Left lung (tissue), 10 donors: ENCODE measurements around the gene AGXT. TPM values are rescaled to one million over a fixed set of nuclear protein-coding genes. Genes with fewer than 3 reads are reported as not detected.
A peak's percentile ranks its signal among the peaks of the same experiment; 100 is the strongest.

Experiments
- ATAC-seq: fragments of 200-7000 bp; cut with Tn5 transposase; one replicate; pipeline ENCODE4 v1.9.1; 2020; ENCODE audit warnings: moderate library complexity
- DNase-seq, 4 donors: peaks; one replicate each; pipeline ENCODE4 v3.0.0-alpha.2; 2013 to 2020
- H3K27ac ChIP-seq, 2 donors: fragments of 200-600 bp; sonication (generic) in 1 of 2; one replicate each; pipeline versions ENCODE4 v1.5.0 to v1.8.0; 2020 to 2021
- H3K27me3 ChIP-seq, 2 donors: fragments of 200-600 bp; sonication (generic) in 1 of 2; one replicate each; pipeline versions ENCODE4 v1.5.0 to v1.8.0; 2020 to 2021
- H3K36me3 ChIP-seq, 2 donors: fragments of 200-600 bp; sonication (generic) in 1 of 2; one replicate each; pipeline versions ENCODE4 v1.5.0 to v1.8.0; 2020 to 2021
- H3K4me1 ChIP-seq, 2 donors: fragments of 200-600 bp; one replicate each; pipeline ENCODE4 v1.8.0; 2021
- H3K4me3 ChIP-seq, 2 donors: fragments of 200-600 bp; sonication (generic) in 1 of 2; one replicate each; pipeline versions ENCODE4 v1.5.0 to v1.8.0; 2020 to 2021; ENCODE audit warnings: mild to moderate bottlenecking in 1 of 2
- H3K9me3 ChIP-seq, 2 donors: fragments of 200-600 bp; sonication (generic) in 1 of 2; one replicate each; pipeline versions ENCODE4 v1.5.0 to v1.8.0; 2020 to 2021
- intact Hi-C, 2 donors: fragments of 100-400 bp; cut with DNase I; formaldehyde crosslinking; loops; one replicate each; pipeline versions ENCODE4 v1.11.2 to v1.14.2; 2022
- polyA plus RNA-seq, 6 donors: library from polyadenylated mRNA; unstranded; fragments of 120-200 nt; gene quantifications; one replicate each; pipeline ENCODE4 v1.2.1, GENCODE V29; 2013; ENCODE audit not compliant: insufficient read length in 6 of 6
- total RNA-seq, 2 donors: library from RNA; stranded (reverse); fragmentation: NEBNext Ultra II Directional; extraction: Animal tissue kit (Norgen Biotek cat#: 25700); gene quantifications; one replicate each; pipeline ENCODE4 v1.2.1, GENCODE V29; 2021
- TF ChIP-seq, protein P1 (sequence below), 2 donors: fragments of 200-600 bp; sonication (generic) in 1 of 2; IDR thresholded peaks; one replicate each; pipeline versions ENCODE4 v1.5.0 to v1.8.0; 2021; ENCODE audit warnings: antibody characterized with exemption in 2 of 2
- donor health status: DM: no; HTN: yes; CAD: no.
- donor health status: DM: no; HTN: no; CAD: no.

The AGXT gene
- total and polyA plus RNA-seq, 8 donors: 0.11 to 0.17 (median 0.12) TPM; not detected in 4

DNA sequence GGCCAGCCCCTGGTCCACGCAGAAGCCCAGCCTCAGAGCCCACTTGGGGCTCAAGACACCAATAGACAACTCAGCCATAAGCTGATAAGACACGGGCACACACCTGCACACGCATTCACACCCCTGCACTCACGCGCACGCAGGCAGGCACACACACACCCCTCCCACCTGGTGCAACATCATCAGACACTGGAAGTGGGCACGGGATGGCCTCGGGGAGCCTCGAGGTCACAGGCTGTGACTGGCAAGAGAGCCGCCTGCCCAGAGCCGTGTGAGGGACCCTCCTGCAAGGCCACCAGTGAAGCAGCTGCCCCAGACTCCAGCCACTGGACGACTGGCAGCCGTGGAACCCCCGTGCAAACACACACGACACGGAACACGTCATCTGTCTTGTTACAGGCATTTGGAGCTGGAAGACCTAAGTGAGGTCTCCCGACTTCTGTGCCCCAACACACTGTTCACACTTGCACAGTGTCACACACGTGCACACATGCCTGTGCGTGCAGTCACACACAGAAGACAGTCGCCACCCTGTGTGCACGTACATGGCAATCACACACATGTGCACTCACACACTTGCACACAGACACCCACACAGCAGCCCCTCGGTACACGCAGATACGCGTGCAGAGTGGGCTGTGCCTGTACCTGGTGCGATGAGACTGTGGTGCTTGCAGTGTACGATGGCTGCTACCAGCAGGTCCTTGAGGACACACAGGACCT, 26.4 kb downstream of the AGXT start:
- peak in 1 of 4 donors; percentile 68 for DNase-seq
- peaks cover 3 to 6% of the 10 kb centered on the region in 2 donors for H3K4me1 ChIP-seq
- H3K9me3 ChIP-seq: no peaks in the 10 kb centered on the region
- H3K4me3 ChIP-seq: peak overlapping the region in 1 of 2 donors; percentile 31
- H3K36me3 ChIP-seq: no peaks in the 10 kb centered on the region
- no peak for ATAC-seq
- H3K27me3 ChIP-seq: no peaks in the 10 kb centered on the region
- intact Hi-C loops: no loop called here
- TF ChIP-seq, protein P1, sequence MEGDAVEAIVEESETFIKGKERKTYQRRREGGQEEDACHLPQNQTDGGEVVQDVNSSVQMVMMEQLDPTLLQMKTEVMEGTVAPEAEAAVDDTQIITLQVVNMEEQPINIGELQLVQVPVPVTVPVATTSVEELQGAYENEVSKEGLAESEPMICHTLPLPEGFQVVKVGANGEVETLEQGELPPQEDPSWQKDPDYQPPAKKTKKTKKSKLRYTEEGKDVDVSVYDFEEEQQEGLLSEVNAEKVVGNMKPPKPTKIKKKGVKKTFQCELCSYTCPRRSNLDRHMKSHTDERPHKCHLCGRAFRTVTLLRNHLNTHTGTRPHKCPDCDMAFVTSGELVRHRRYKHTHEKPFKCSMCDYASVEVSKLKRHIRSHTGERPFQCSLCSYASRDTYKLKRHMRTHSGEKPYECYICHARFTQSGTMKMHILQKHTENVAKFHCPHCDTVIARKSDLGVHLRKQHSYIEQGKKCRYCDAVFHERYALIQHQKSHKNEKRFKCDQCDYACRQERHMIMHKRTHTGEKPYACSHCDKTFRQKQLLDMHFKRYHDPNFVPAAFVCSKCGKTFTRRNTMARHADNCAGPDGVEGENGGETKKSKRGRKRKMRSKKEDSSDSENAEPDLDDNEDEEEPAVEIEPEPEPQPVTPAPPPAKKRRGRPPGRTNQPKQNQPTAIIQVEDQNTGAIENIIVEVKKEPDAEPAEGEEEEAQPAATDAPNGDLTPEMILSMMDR (IDR thresholded peaks at IDR 0.05): no peak
- no peak overlapping the region for H3K27ac ChIP-seq

GRCh38 chr2:240895656-240896388, 27.2 kb downstream of the AGXT start, which contains the start of gene MAB21L4:
Gene MAB21L4 (minus strand): TSS chr2:240896156. CDS start chr2:240895997, 159 bp downstream.
- Histone ChIP-seq H3K36me3 (no peaks in the 10 kb centered on the region), H3K27ac (peak within 1 kb of the TSS in 1 of 2 donors; percentile 44), H3K4me3 (peak within 1 kb of the TSS in 1 of 2 donors; percentile 31), H3K4me1 (peaks cover 3 to 6% of the 10 kb centered on the region in 2 donors), H3K27me3 (no peaks in the 10 kb centered on the region), H3K9me3 (no peaks in the 10 kb centered on the region)
- intact Hi-C loops: no loop called here
- DNase-seq: peak in 2 of 4 donors; percentile 66 to 83
- ATAC-seq: peak; percentile 82
- TF ChIP-seq, protein P1 (IDR thresholded peaks at IDR 0.05): no peak

DNA sequence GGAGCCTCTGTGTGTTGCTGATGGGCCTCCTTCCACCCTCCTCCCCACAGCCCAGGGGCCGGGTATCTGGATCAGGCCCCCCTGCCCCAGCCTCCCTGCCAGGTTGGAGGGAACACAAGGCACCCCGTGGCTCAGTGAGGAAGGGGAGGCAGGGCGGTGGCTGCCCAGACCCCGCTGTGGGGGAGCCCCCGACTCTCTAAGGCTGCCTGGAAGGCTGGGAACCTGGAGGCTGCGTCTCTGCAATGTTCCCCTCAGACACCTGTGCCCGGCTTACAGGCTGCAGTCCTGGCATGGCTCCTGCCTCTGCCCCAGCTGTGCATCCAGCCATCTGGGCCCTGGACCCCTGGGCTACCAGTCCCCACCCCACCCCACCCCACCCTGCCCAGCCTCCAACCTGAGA, 27.8 kb downstream of the AGXT start:
- Histone ChIP-seq H3K36me3 (no peaks in the 10 kb centered on the region), H3K9me3 (no peaks in the 10 kb centered on the region), H3K4me1 (peaks cover 3 to 6% of the 10 kb centered on the region in 2 donors), H3K27ac (peak overlapping the region in 1 of 2 donors; percentile 44), H3K4me3 (no peak overlapping the region), H3K27me3 (no peaks in the 10 kb centered on the region)
- ATAC-seq (peak; percentile 11), DNase-seq (no peak)
- TF ChIP-seq, protein P1 (IDR thresholded peaks at IDR 0.05): no peak
- intact Hi-C loops: no loop called here

- Histone ChIP-seq H3K27ac (no peak overlapping the region), H3K36me3 (no peaks in the 10 kb centered on the region), H3K9me3 (no peaks in the 10 kb centered on the region), H3K4me1 (peaks cover 3 to 6% of the 10 kb centered on the region in 2 donors), H3K27me3 (no peaks in the 10 kb centered on the region), H3K4me3 (no peak overlapping the region)
- DNase-seq (peak in 1 of 4 donors; percentile 79), ATAC-seq (peak; percentile 48)
- TF ChIP-seq, protein P1 (IDR thresholded peaks at IDR 0.05): no peak
- intact Hi-C loops: no loop called here
Observed at GRCh38 chr2:240896871-240897692, 28.5 kb downstream of the AGXT start.
